22Rv1 (cell line): ENCODE measurements around the gene UBE2H.

Source experiments
- ZFX ChIP-seq: fragments of 450-650 bp; IDR thresholded peaks from 2 replicates; pipeline ENCODE4 v1.6.1; 2017; ENCODE audit warnings: antibody characterized with exemption, borderline replicate concordance
- TF ChIP-seq, protein P1 (sequence below): fragments of 450-650 bp; IDR thresholded peaks from 2 replicates; pipeline ENCODE4 v1.5.1; 2017; ENCODE audit warnings: mild to moderate bottlenecking

GRCh38 chr7:129890090-129890489 is 62.7 kb downstream of the UBE2H start:
- TF ChIP-seq, protein P1, sequence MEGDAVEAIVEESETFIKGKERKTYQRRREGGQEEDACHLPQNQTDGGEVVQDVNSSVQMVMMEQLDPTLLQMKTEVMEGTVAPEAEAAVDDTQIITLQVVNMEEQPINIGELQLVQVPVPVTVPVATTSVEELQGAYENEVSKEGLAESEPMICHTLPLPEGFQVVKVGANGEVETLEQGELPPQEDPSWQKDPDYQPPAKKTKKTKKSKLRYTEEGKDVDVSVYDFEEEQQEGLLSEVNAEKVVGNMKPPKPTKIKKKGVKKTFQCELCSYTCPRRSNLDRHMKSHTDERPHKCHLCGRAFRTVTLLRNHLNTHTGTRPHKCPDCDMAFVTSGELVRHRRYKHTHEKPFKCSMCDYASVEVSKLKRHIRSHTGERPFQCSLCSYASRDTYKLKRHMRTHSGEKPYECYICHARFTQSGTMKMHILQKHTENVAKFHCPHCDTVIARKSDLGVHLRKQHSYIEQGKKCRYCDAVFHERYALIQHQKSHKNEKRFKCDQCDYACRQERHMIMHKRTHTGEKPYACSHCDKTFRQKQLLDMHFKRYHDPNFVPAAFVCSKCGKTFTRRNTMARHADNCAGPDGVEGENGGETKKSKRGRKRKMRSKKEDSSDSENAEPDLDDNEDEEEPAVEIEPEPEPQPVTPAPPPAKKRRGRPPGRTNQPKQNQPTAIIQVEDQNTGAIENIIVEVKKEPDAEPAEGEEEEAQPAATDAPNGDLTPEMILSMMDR = no peak
- no peak for TF ChIP-seq ZFX
